Transverse colon (tissue), 4 donors: Measurements from ENCODE around the gene LUZP2. TPM values are rescaled to one million over a fixed set of nuclear protein-coding genes. Genes with fewer than 3 reads are reported as not detected.

Source experiments
- DNase-seq: peaks from one replicate; pipeline ENCODE4 v3.0.0-alpha.2; 2019
- H3K27ac ChIP-seq, 4 donors: fragments of 200-600 bp; sonication (generic); 2 replicates each; pipeline ENCODE4 v1.5.1; 2016 to 2018; ENCODE audit warnings: inconsistent platforms in 4 of 4
- H3K27me3 ChIP-seq: fragments of 200-600 bp; sonication (generic); 2 replicates; pipeline ENCODE4 v1.5.1; 2017; ENCODE audit warnings: inconsistent platforms
- H3K36me3 ChIP-seq, 4 donors: fragments of 200-600 bp; sonication (generic); 2 replicates each; pipeline ENCODE4 v1.5.1; 2017 to 2019; ENCODE audit warnings: inconsistent platforms in 4 of 4
- H3K4me1 ChIP-seq, 4 donors: fragments of 200-600 bp; sonication (generic); 2 replicates each; pipeline ENCODE4 v1.5.1; 2017 to 2020; ENCODE audit warnings: inconsistent platforms in 4 of 4
- H3K4me3 ChIP-seq, 4 donors: fragments of 200-600 bp; sonication (generic); 1 replicate in 1 of 4; 2 replicates in 3 of 4; pipeline versions ENCODE4 v1.5.1 to v1.6.1; 2017 to 2019; ENCODE audit warnings: inconsistent platforms in 4 of 4
- H3K9me3 ChIP-seq, 2 donors: fragments of 200-600 bp; sonication (generic); 2 replicates each; pipeline ENCODE4 v1.5.1; 2017 to 2019; ENCODE audit warnings: inconsistent platforms in 2 of 2
- EP300 ChIP-seq: sonication (generic); formaldehyde crosslinking; IDR thresholded peaks from one replicate; pipeline ENCODE4 v1.6.1; 2017; ENCODE audit warnings: antibody characterized with exemption, low read depth
- POLR2A ChIP-seq: fragments of 450-650 bp; IDR thresholded peaks from one replicate; pipeline ENCODE4 v1.6.1; 2016; ENCODE audit warnings: antibody characterized with exemption, mild to moderate bottlenecking, moderate library complexity
- POLR2AphosphoS5 ChIP-seq, 3 donors: sonication (generic); formaldehyde crosslinking; IDR thresholded peaks; one replicate each; pipeline ENCODE4 v1.6.1; 2016; ENCODE audit warnings: antibody characterized with exemption in 3 of 3
- WGBS, 2 donors: methylation state at CpG; one replicate each; pipeline ENCODE4 v1.1.5; 2018; ENCODE audit warnings: low coverage in 1 of 2; 5-methylcytosine and 5-hydroxymethylcytosine counted together
- in situ Hi-C, 4 donors: fragments of 200-750 bp; cut with MboI; loops; one replicate each; pipeline versions ENCODE4 v1.15.0 to v1.15.1; 2017; ENCODE audit warnings: low sequenced_read_pairs in 3 of 4, low pct_ligation_motif_present in 1 of 4, low pct_unique_long_range_greater_than_20kb in 1 of 4
- intact Hi-C: fragments of 100-400 bp; cut with DNase I; formaldehyde crosslinking; loops from one replicate; pipeline ENCODE4 v1.15.1; 2023; ENCODE audit warnings: low total_unique reads
- total RNA-seq, 4 donors: library from RNA; depleted of rRNA; stranded (reverse); fragments of >200 nt; gene quantifications; one replicate each; pipeline ENCODE4 v1.1.0, GENCODE V29; 2016
- TF ChIP-seq, protein P1 (sequence below), 5 experiments: fragments of 200-600 bp in 3 of 5; fragments of 450-650 bp in 2 of 5; sonication (generic) in 3 of 5; IDR thresholded peaks; 1 replicate in 2 of 5; 2 replicates in 3 of 5; pipeline ENCODE4 v1.5.1; 2016 to 2017; ENCODE audit warnings: antibody characterized with exemption in 5 of 5, inconsistent platforms in 3 of 5, mild to moderate bottlenecking in 2 of 5, moderate library complexity in 1 of 5

The LUZP2 gene
- total RNA-seq, 4 donors from 2014 or later, result 2.2 to 3.3 (median 2.4) TPM; not detected in 1

DNA sequence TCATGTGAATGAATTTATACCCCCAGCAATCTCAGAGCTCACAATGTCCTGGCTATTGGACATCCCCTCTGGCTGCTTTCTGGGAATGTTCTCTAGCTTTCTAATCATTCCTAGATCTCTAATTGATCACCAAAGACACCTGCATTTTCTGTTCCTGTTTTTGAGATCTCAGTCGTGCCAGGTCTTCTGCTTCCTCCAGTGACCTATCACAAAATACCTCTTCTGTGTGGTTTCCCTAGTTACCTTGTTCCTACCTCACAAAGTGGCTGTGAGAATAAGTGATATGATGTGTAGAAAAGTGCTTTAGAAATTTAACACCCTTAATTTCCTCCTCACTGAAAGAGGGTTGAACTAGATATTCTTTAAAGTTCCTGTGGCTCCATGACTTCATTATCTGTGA, 92.2 kb downstream of the LUZP2 start:
- no peak for DNase-seq
- WGBS, 2 donors, result 50 to 53% methylated on average over 1 of the region's 1 CpG
- Histone ChIP-seq H3K9me3 (no peaks in the 10 kb centered on the region), H3K27ac (no peak overlapping the region), H3K4me3 (no peak overlapping the region), H3K4me1 (peaks cover 0 to 5% (median 2%) of the 10 kb centered on the region in 4 donors), H3K27me3 (no peaks in the 10 kb centered on the region), H3K36me3 (no peaks in the 10 kb centered on the region)
- intact Hi-C loops (no loop called here), in situ Hi-C loops (no loop called here)
- TF ChIP-seq EP300 (no peak), POLR2A (no peak), POLR2AphosphoS5 (IDR thresholded peaks at IDR 0.05) (no peak)
- TF ChIP-seq, protein P1, sequence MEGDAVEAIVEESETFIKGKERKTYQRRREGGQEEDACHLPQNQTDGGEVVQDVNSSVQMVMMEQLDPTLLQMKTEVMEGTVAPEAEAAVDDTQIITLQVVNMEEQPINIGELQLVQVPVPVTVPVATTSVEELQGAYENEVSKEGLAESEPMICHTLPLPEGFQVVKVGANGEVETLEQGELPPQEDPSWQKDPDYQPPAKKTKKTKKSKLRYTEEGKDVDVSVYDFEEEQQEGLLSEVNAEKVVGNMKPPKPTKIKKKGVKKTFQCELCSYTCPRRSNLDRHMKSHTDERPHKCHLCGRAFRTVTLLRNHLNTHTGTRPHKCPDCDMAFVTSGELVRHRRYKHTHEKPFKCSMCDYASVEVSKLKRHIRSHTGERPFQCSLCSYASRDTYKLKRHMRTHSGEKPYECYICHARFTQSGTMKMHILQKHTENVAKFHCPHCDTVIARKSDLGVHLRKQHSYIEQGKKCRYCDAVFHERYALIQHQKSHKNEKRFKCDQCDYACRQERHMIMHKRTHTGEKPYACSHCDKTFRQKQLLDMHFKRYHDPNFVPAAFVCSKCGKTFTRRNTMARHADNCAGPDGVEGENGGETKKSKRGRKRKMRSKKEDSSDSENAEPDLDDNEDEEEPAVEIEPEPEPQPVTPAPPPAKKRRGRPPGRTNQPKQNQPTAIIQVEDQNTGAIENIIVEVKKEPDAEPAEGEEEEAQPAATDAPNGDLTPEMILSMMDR (IDR thresholded peaks at IDR 0.05), result no peak

DNA sequence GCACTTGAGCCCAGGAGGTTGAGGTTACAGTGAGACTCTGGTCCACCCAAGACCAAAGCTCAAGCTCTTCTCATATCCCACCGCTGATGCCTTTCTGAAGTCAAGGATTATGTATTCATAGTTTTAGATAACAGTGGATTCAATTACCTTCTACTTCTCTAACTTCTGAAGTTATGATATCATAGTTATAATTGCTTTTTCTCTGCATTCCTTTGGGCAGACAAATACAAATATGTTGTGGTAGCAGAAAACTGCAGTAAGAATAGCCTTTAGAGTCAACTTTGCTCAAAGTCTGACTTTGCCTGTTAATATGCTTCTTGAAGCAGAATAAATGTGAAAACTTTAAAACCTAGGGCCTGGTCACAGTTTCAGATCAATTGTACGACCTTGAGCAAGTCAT, 94.4 kb downstream of the LUZP2 start:
- no peaks in the 10 kb centered on the region for H3K4me1 ChIP-seq
- WGBS, 2 donors, result 71 to 86% methylated on average over 2 of the region's 2 CpGs
- no peak for DNase-seq
- no peak overlapping the region for H3K27ac ChIP-seq
- H3K9me3 ChIP-seq, result no peaks in the 10 kb centered on the region
- in situ Hi-C loops (no loop called here), intact Hi-C loops (no loop called here)
- no peaks in the 10 kb centered on the region for H3K36me3 ChIP-seq
- TF ChIP-seq POLR2A (no peak), POLR2AphosphoS5 (IDR thresholded peaks at IDR 0.05) (no peak)
- H3K4me3 ChIP-seq, result no peak overlapping the region
- no peaks in the 10 kb centered on the region for H3K27me3 ChIP-seq

DNA sequence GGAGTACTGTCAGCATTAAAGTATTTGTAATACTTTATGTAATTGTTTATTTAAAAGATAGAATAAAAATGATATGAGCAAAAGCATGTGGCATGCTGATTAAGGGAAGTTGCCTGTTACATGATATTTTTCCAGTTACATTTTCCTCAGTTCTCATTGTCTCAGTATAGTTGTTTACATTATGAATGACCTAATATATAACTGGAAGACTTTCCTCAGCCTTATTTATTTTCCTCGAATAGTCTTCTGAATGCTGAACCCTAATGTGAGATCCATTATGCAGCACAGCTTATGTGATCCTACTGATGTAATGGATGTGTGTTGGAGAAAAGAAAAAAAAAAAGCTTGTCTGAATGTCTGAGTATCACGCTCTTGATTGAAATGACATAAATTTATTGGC, 95.5 kb downstream of the LUZP2 start:
- H3K4me1 ChIP-seq, result no peaks in the 10 kb centered on the region
- TF ChIP-seq, protein P1 (IDR thresholded peaks at IDR 0.05), result no peak
- TF ChIP-seq POLR2A (no peak), POLR2AphosphoS5 (IDR thresholded peaks at IDR 0.05) (no peak), EP300 (no peak)
- WGBS, 2 donors, result 54 to 64% methylated on average over 2 of the region's 2 CpGs
- no peaks in the 10 kb centered on the region for H3K27me3 ChIP-seq
- no peaks in the 10 kb centered on the region for H3K36me3 ChIP-seq
- intact Hi-C loops, result no loop called here
- H3K27ac ChIP-seq, result no peak overlapping the region
- no peaks in the 10 kb centered on the region for H3K9me3 ChIP-seq
- H3K4me3 ChIP-seq, result no peak overlapping the region
- in situ Hi-C loops, result no loop called here
- DNase-seq, result no peak

DNA sequence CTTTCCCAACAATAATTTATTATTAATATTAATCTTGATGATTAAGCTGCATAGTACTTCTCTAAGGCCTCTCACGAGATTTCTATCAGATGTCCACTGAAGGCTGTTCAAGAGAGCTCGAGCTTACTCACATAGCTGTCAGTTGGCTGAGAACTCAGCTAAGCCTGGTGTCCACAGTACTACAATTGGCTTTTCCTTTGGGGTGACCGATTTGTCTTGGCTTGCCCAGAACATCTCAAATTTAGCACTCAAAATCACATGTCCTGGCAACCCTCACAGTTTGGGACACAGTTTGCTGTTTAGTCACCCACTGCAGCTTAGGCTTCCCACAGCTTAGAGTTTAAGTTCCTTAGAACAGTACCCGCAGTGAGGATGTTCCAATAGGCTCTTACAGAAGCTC, 96.5 kb downstream of the LUZP2 start:
- no peak overlapping the region for H3K27ac ChIP-seq
- no peak for DNase-seq
- intact Hi-C loops, result no loop called here
- H3K9me3 ChIP-seq, result no peaks in the 10 kb centered on the region
- H3K4me3 ChIP-seq, result no peak overlapping the region
- no peaks in the 10 kb centered on the region for H3K4me1 ChIP-seq
- TF ChIP-seq POLR2AphosphoS5 (IDR thresholded peaks at IDR 0.05) (no peak), EP300 (no peak), POLR2A (no peak)
- TF ChIP-seq, protein P1 (IDR thresholded peaks at IDR 0.05), result no peak
- in situ Hi-C loops, result no loop called here
- no peaks in the 10 kb centered on the region for H3K36me3 ChIP-seq
- WGBS, 2 donors, result 76 to 82% methylated on average over 4 of the region's 4 CpGs
- H3K27me3 ChIP-seq, result no peaks in the 10 kb centered on the region

DNA sequence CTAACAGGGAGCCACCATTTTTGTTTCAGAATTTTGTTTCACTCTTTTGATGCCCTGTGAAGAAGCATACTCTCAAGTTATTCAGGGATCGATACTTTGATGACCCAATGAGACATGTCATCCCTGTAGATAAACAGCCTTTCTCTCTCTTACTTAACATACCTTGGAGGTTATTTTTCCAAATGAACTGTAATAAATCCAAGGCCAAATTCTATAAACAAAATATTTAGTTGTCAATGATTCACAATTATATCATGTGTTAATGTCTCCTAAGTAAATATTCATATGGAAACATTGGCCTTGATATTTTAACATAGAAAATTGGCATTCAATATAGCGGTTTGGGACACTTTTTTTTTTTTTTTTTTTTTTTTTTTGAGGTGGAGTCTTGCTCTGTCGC, 97.5 kb downstream of the LUZP2 start:
- H3K27ac ChIP-seq, result no peak overlapping the region
- DNase-seq, result no peak
- intact Hi-C loops (no loop called here), in situ Hi-C loops (no loop called here)
- H3K27me3 ChIP-seq, result no peaks in the 10 kb centered on the region
- 77 to 86% methylated on average over 2 to 3 of the region's 3 CpGs for WGBS, 2 donors
- no peaks in the 10 kb centered on the region for H3K36me3 ChIP-seq
- no peak overlapping the region for H3K4me3 ChIP-seq
- no peak for TF ChIP-seq POLR2A
- TF ChIP-seq EP300, result no peak
- TF ChIP-seq, protein P1 (IDR thresholded peaks at IDR 0.05), result no peak
- TF ChIP-seq POLR2AphosphoS5 (IDR thresholded peaks at IDR 0.05), result no peak
- no peaks in the 10 kb centered on the region for H3K9me3 ChIP-seq
- H3K4me1 ChIP-seq, result no peaks in the 10 kb centered on the region
